Stimulated activated CD4-positive, alpha-beta T cell treated with anti-CD3 and anti-CD28 coated beads, TNF-alpha, amount 100 ng/mL, for 4 hours (primary cell): ENCODE measurements around the gene PARG.
A peak's percentile ranks its signal among the peaks of the same experiment; 100 is the strongest.
"Not testable (repeated sequence)": the region's sequence is repeated elsewhere in the genome, so short reads cannot be mapped to it uniquely, and the experiment has no call there.

Experiments
- DNase-seq, 3 experiments: peaks; one replicate each; pipeline ENCODE4 v3.0.0-alpha.2; 2020; ENCODE audit warnings: low read depth in 3 of 3

The PARG gene

GRCh38 chr10:49941447-49942338 is at the start of gene PARG, which contains the start of gene TIMM23B:
TSS of gene PARG (minus strand) at chr10:49942027. CDS start at chr10:49941725, 302 bp downstream.
TSS of gene TIMM23B (plus strand) at chr10:49942053. CDS start at chr10:49942195, 142 bp downstream.
- peak; percentile 48 to 67 (median 59) for DNase-seq

GRCh38 chr10:49988376-49988775 is 46.5 kb upstream of the PARG start, which contains the start of gene AGAP6:
TSS of gene AGAP6 (plus strand) at chr10:49988406. CDS start at chr10:49988716, 310 bp downstream.
- DNase-seq = not testable (repeated sequence)

GRCh38 chr10:49987207-49987606 is 45.4 kb upstream of the PARG start:
- DNase-seq = not testable (repeated sequence)

GRCh38 chr10:49977756-49978155 is 35.9 kb upstream of the PARG start:
- DNase-seq = not testable (repeated sequence)

- not testable (repeated sequence) for DNase-seq
Observed at GRCh38 chr10:49972094-49972493, 30.3 kb upstream of the PARG start.

- not testable (repeated sequence) for DNase-seq
Observed at GRCh38 chr10:49971466-49971865, 29.6 kb upstream of the PARG start.

- not testable (repeated sequence) for DNase-seq
Observed at GRCh38 chr10:49970331-49970857, 28.6 kb upstream of the PARG start.

GRCh38 chr10:49953122-49953521 is 11.3 kb upstream of the PARG start:
- not testable (repeated sequence) for DNase-seq

GRCh38 chr10:49952006-49952405 is 10.2 kb upstream of the PARG start:
- not testable (repeated sequence) for DNase-seq

GRCh38 chr10:49948737-49949136 is 6.9 kb upstream of the PARG start:
- DNase-seq = not testable (repeated sequence)

- DNase-seq = not testable (repeated sequence)
Observed at GRCh38 chr10:49948142-49948541, 6.3 kb upstream of the PARG start.

GRCh38 chr10:49943607-49944006 is 1.8 kb upstream of the PARG start:
- not testable (repeated sequence) for DNase-seq

GRCh38 chr10:49942339-49942705 is 495 bp upstream of the PARG start:
- DNase-seq = not testable (repeated sequence)

- not testable (repeated sequence) for DNase-seq
Observed at GRCh38 chr10:49931959-49932728, 9.7 kb downstream of the PARG start.

GRCh38 chr10:49931276-49931675 is 10.6 kb downstream of the PARG start:
- not testable (repeated sequence) for DNase-seq

- DNase-seq = not testable (repeated sequence)
Observed at GRCh38 chr10:49923572-49923971, 18.3 kb downstream of the PARG start.

GRCh38 chr10:49922041-49922440 is 19.8 kb downstream of the PARG start:
- not testable (repeated sequence) for DNase-seq

GRCh38 chr10:49917927-49918326 is 23.9 kb downstream of the PARG start:
- not testable (repeated sequence) for DNase-seq

GRCh38 chr10:49916451-49916850 is 25.4 kb downstream of the PARG start:
- DNase-seq = not testable (repeated sequence)

- not testable (repeated sequence) for DNase-seq
Observed at GRCh38 chr10:49910295-49910694, 31.5 kb downstream of the PARG start.

- DNase-seq = not testable (repeated sequence)
Observed at GRCh38 chr10:49908290-49909080, 33.3 kb downstream of the PARG start.
